HepG2 (cell line): ENCODE measurements around the gene PRKCE. TPM values are rescaled to one million over a fixed set of nuclear protein-coding genes. Genes with fewer than 3 reads are reported as not detected.
A peak's percentile ranks its signal among the peaks of the same experiment; 100 is the strongest.

Experiments used
- ATAC-seq: fragments of 200-7000 bp; cut with Tn5 transposase; 3 replicates; pipeline ENCODE4 v1.9.1; 2020; ENCODE audit warnings: mild to moderate bottlenecking, moderate library complexity
- BruUV-seq: library from RNA; stranded (reverse); fragments of 400-500 nt; replicated peaks from 2 replicates; lab custom pipeline; 2021; lab: Mats Ljungman, UMichigan
- CTCF ChIA-PET: fragments of 300-600 bp; formaldehyde crosslinking; extraction: SDS; loops from one replicate; lab custom pipeline; 2021; ENCODE audit warnings: low total read pairs, inconsistent platforms, low intra/inter-chr PET ratio; lab: Yijun Ruan, JAX
- POLR2A ChIA-PET: fragments of 350-600 bp; sonication (Branson Sonifier 250); formaldehyde crosslinking; loops from one replicate; lab custom pipeline; 2020; ENCODE audit warnings: antibody characterized with exemption, inconsistent platforms; lab: Yijun Ruan, JAX
- DNase-seq: peaks from one replicate; pipeline ENCODE4 v3.0.0-alpha.2; 2015; ENCODE audit warnings: low spot score
- FAIRE-seq: peaks from 3 replicates; lab custom pipeline; 2011; peaks lifted over from hg19 to GRCh38; lab: Jason Lieb, UNC
- H2AFZ ChIP-seq: one replicate; pipeline ENCODE4 v1.6.1; 2011; ENCODE audit warnings: low read length, inconsistent platforms
- H3K27ac ChIP-seq: fragments of 300-600 bp; 3 replicates; pipeline ENCODE4 v1.8.0; 2011; ENCODE audit warnings: mixed run types, mild to moderate bottlenecking, mixed read lengths, low read length, inconsistent platforms; ENCODE audit not compliant: insufficient read depth; ENCODE audit errors: extremely low read length
- H3K27me3 ChIP-seq, 2 experiments: fragments of 200-600 bp in 1 of 2; 2 replicates in 1 of 2; 3 replicates in 1 of 2; pipeline versions ENCODE4 v1.6.0 to v1.8.0; 2011; ENCODE audit warnings: low read length in 2 of 2, mild to moderate bottlenecking in 2 of 2, moderate library complexity in 2 of 2, inconsistent platforms in 1 of 2; ENCODE audit not compliant: insufficient read depth in 2 of 2, control insufficient read depth in 1 of 2
- H3K36me3 ChIP-seq, 2 experiments: fragments of 200-600 bp in 1 of 2; replicated peaks in 1 of 2; 2 replicates in 1 of 2; 3 replicates in 1 of 2; pipeline versions ENCODE4 v1.5.1 to v1.8.0; 2011; ENCODE audit warnings: low read length in 2 of 2, inconsistent platforms in 1 of 2; ENCODE audit not compliant: insufficient read depth in 2 of 2, control insufficient read depth in 1 of 2
- H3K4me1 ChIP-seq: 2 replicates; pipeline ENCODE4 v1.5.1; 2012; ENCODE audit warnings: low read length, inconsistent platforms; ENCODE audit not compliant: insufficient read depth
- H3K4me2 ChIP-seq: 2 replicates; pipeline ENCODE4 v1.6.0; 2011; ENCODE audit warnings: low read depth, low read length, inconsistent platforms
- H3K4me3 ChIP-seq, 3 experiments: fragments of 200-600 bp in 1 of 3; sonication (generic), shearing (Covaris generic) in 1 of 3; replicated peaks in 1 of 3; 2 replicates each; pipeline ENCODE4 v1.5.1; 2011 to 2016; ENCODE audit warnings: low read length in 3 of 3, inconsistent platforms in 2 of 3, low read depth in 2 of 3, mild to moderate bottlenecking in 2 of 3, control low read depth in 1 of 3, mixed read lengths in 1 of 3; ENCODE audit not compliant: insufficient read depth in 1 of 3
- H3K79me2 ChIP-seq: one replicate; pipeline ENCODE4 v1.6.1; 2011; ENCODE audit warnings: low read length, inconsistent platforms; ENCODE audit not compliant: insufficient read depth
- H3K9ac ChIP-seq: 2 replicates; pipeline ENCODE4 v1.6.0; 2011; ENCODE audit warnings: mild to moderate bottlenecking, low read depth, low read length, inconsistent platforms; ENCODE audit not compliant: insufficient read depth
- H3K9me3 ChIP-seq: 2 replicates; pipeline ENCODE4 v1.5.1; 2012; ENCODE audit warnings: mild to moderate bottlenecking, low read length
- H4K20me1 ChIP-seq: 2 replicates; pipeline ENCODE4 v1.6.0; 2011; ENCODE audit warnings: inconsistent platforms, mild to moderate bottlenecking, low read length, moderate library complexity; ENCODE audit not compliant: insufficient read depth
- GATA4 ChIP-seq: sonication (generic); IDR thresholded peaks from 2 replicates; pipeline ENCODE4 v1.6.1; 2016; ENCODE audit warnings: antibody characterized with exemption, low read depth, borderline replicate concordance
- MAFF ChIP-seq: IDR thresholded peaks from 2 replicates; pipeline ENCODE4 v1.6.1; 2011; ENCODE audit warnings: low read depth, low read length, improper control_type of control experiment
- MAFK ChIP-seq, 2 experiments: IDR thresholded peaks in 1 of 2; conservative IDR thresholded peaks in 1 of 2; 2 replicates each; pipeline ENCODE4 v1.6.1; 2011; ENCODE audit warnings: improper control_type of control experiment in 2 of 2, low read length in 2 of 2
- NFE2L2 ChIP-seq: fragments of 150-350 bp; IDR thresholded peaks from 2 replicates; pipeline ENCODE4 v1.6.1; 2014; ENCODE audit warnings: low read length
- POLR2AphosphoS5 ChIP-seq: IDR thresholded peaks from 2 replicates; pipeline ENCODE4 v1.6.1; 2012; ENCODE audit warnings: low read depth, low read length
- SNRNP70 ChIP-seq: fragments of 200-400 bp; formaldehyde crosslinking; IDR thresholded peaks from 2 replicates; pipeline ENCODE4 v1.6.1; 2017; ENCODE audit warnings: mild to moderate bottlenecking, low read depth, low read length, moderate library complexity
- ZNF251 ChIP-seq: sonication (generic); formaldehyde crosslinking; IDR thresholded peaks from 2 replicates; pipeline ENCODE4 v1.9.0; 2021; ENCODE audit warnings: mild to moderate bottlenecking, missing genetic modification reagents
- ZSCAN22 ChIP-seq: sonication (generic); formaldehyde crosslinking; IDR thresholded peaks from 2 replicates; pipeline ENCODE4 v1.4.0; 2020; ENCODE audit warnings: mild to moderate bottlenecking, missing genetic modification reagents
- WGBS: methylation state at CpG from one replicate; pipeline ENCODE4 v1.1.6; 2017; ENCODE audit warnings: low lambda C conversion rate; 5-methylcytosine and 5-hydroxymethylcytosine counted together
- in situ Hi-C: cut with HindIII; loops from 2 replicates; pipeline ENCODE4 v1.10.0; 2017; ENCODE audit warnings: low pct_unique_long_range_greater_than_20kb; ENCODE audit not compliant: extremely low pct_ligation_motif_present
- intact Hi-C: fragments of 100-400 bp; cut with micrococcal nuclease; formaldehyde crosslinking; loops from one replicate; pipeline ENCODE4 v1.10.0; 2022; ENCODE audit not compliant: unreplicated experiment
- polyA plus RNA-seq, 8 experiments: library from polyadenylated mRNA; depleted of rRNA in 3 of 8; stranded (reverse) in 7 of 8; unstranded in 1 of 8; fragments of >200 nt; fragmentation: Illumina TruSeq in 4 of 8; extraction: Trizol in 4 of 8; gene quantifications; 2 replicates each; pipeline versions ENCODE4 v1.2.1 to v1.2.3, GENCODE V29; 2011 to 2016; ENCODE audit warnings: low read depth in 4 of 8, missing spikeins in 1 of 8, mixed read lengths in 1 of 8; ENCODE audit not compliant: insufficient read depth in 1 of 8
- total RNA-seq, 5 experiments: library from RNA; depleted of rRNA; stranded (reverse); fragments of >200 nt; fragmentation: Illumina TruSeq; extraction: Trizol; gene quantifications; 2 replicates each; pipeline ENCODE4 v1.2.3, GENCODE V29; 2016; ENCODE audit warnings: low read depth in 1 of 5
- TF ChIP-seq, protein P1 (sequence below), 2 experiments: sonication (generic) in 1 of 2; formaldehyde crosslinking in 1 of 2; IDR thresholded peaks; 2 replicates each; pipeline versions ENCODE4 v1.6.1 to v1.9.0; 2014 to 2022; ENCODE audit warnings: antibody characterized with exemption in 1 of 2, borderline replicate concordance in 1 of 2, inconsistent platforms in 1 of 2, low read depth in 1 of 2, missing genetic modification reagents in 1 of 2
- TF ChIP-seq, protein P2 (sequence below): sonication (generic); formaldehyde crosslinking; conservative IDR thresholded peaks from 2 replicates; pipeline ENCODE4 v1.8.0; 2022; ENCODE audit warnings: mild to moderate bottlenecking, moderate library complexity, missing genetic modification reagents

PRKCE gene
- total and polyA plus RNA-seq, 2 of the 13 experiments (the other 11 are each of a cell fraction or from before 2014, with no cell fraction given): 1.0 to 3.9 TPM

GRCh38 chr2:45616658-45617411, 34.6 kb upstream of the PRKCE start:
- Histone ChIP-seq H3K4me2 (no peak overlapping the region), H3K9ac (no peak overlapping the region), H3K79me2 (no peaks in the 10 kb centered on the region), H3K4me1 (peaks cover 9% of the 10 kb centered on the region), H3K4me3 (no peak overlapping the region), H3K27ac (no peak overlapping the region), H3K27me3 (no peaks in the 10 kb centered on the region), H3K36me3 (no peaks in the 10 kb centered on the region), H4K20me1 (no peaks in the 10 kb centered on the region), H3K9me3 (no peaks in the 10 kb centered on the region), H2AFZ (no peak overlapping the region)
- POLR2A ChIA-PET: no interaction called here
- in situ Hi-C loops: no loop called here
- ATAC-seq (no peak), DNase-seq (no peak), FAIRE-seq (no peak)
- TF ChIP-seq SNRNP70: no peak
- no peak for TF ChIP-seq ZSCAN22 (CRISPR knock-in tag)
- no peak for TF ChIP-seq POLR2AphosphoS5
- TF ChIP-seq ZNF251: no peak
- no peak for TF ChIP-seq GATA4
- TF ChIP-seq, protein P1, sequence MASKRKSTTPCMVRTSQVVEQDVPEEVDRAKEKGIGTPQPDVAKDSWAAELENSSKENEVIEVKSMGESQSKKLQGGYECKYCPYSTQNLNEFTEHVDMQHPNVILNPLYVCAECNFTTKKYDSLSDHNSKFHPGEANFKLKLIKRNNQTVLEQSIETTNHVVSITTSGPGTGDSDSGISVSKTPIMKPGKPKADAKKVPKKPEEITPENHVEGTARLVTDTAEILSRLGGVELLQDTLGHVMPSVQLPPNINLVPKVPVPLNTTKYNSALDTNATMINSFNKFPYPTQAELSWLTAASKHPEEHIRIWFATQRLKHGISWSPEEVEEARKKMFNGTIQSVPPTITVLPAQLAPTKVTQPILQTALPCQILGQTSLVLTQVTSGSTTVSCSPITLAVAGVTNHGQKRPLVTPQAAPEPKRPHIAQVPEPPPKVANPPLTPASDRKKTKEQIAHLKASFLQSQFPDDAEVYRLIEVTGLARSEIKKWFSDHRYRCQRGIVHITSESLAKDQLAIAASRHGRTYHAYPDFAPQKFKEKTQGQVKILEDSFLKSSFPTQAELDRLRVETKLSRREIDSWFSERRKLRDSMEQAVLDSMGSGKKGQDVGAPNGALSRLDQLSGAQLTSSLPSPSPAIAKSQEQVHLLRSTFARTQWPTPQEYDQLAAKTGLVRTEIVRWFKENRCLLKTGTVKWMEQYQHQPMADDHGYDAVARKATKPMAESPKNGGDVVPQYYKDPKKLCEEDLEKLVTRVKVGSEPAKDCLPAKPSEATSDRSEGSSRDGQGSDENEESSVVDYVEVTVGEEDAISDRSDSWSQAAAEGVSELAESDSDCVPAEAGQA (IDR thresholded peaks at IDR 0.05; ENCODE audit: low read depth): no peak
- TF ChIP-seq, protein P1 (CRISPR knock-in tag; IDR thresholded peaks at IDR 0.05; ENCODE audit: borderline replicate concordance): no peak
- TF ChIP-seq MAFK (conservative IDR thresholded peaks at IDR 0.05 in 1 of 2, IDR thresholded peaks at IDR 0.05 in 1 of 2; ENCODE audit: low read length in 2 of 2): peak; percentile 83 to 84
- peak; percentile 94 for TF ChIP-seq NFE2L2
- TF ChIP-seq, protein P2, sequence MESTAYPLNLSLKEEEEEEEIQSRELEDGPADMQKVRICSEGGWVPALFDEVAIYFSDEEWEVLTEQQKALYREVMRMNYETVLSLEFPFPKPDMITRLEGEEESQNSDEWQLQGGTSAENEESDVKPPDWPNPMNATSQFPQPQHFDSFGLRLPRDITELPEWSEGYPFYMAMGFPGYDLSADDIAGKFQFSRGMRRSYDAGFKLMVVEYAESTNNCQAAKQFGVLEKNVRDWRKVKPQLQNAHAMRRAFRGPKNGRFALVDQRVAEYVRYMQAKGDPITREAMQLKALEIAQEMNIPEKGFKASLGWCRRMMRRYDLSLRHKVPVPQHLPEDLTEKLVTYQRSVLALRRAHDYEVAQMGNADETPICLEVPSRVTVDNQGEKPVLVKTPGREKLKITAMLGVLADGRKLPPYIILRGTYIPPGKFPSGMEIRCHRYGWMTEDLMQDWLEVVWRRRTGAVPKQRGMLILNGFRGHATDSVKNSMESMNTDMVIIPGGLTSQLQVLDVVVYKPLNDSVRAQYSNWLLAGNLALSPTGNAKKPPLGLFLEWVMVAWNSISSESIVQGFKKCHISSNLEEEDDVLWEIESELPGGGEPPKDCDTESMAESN (CRISPR knock-in tag): no peak
- peak; percentile 79 for TF ChIP-seq MAFF
- CTCF ChIA-PET: no interaction called here
- intact Hi-C loops: no loop called here
- BruUV-seq: no TSS peak
- 22% methylated on average over 4 of the region's 4 CpGs for WGBS
